HFFc6 (cell line): Measurements from ENCODE around the gene PACS2. TPM values are rescaled to one million over a fixed set of nuclear protein-coding genes. Genes with fewer than 3 reads are reported as not detected.

Experiments used
- DNase-seq: peaks from one replicate; pipeline ENCODE4 v3.0.0-alpha.2; 2018
- H3K27ac Mint-ChIP-seq: 2 replicates; pipeline ENCODE4 v1.8.0; 2020; ENCODE audit warnings: mild to moderate bottlenecking, mixed read lengths
- H3K27me3 Mint-ChIP-seq: 2 replicates; pipeline ENCODE4 v1.8.0; 2021; ENCODE audit warnings: mild to moderate bottlenecking, moderate library complexity, mixed read lengths; ENCODE audit not compliant: insufficient read depth
- H3K36me3 Mint-ChIP-seq: 2 replicates; pipeline ENCODE4 v1.8.0; 2021; ENCODE audit warnings: low read depth, mixed read lengths
- H3K4me1 Mint-ChIP-seq: 2 replicates; pipeline ENCODE4 v1.8.0; 2020; ENCODE audit warnings: low read depth, mixed read lengths
- H3K4me3 Mint-ChIP-seq: 2 replicates; pipeline ENCODE4 v1.8.0; 2020; ENCODE audit warnings: mild to moderate bottlenecking, moderate library complexity, mixed read lengths
- H3K9me3 Mint-ChIP-seq: 2 replicates; pipeline ENCODE4 v1.8.0; 2020; ENCODE audit warnings: mild to moderate bottlenecking, mixed read lengths
- CTCF ChIP-seq: fragments of 200-600 bp; sonication (generic); IDR thresholded peaks from 2 replicates; pipeline ENCODE4 v1.5.0; 2021; ENCODE audit warnings: antibody characterized with exemption, mild to moderate bottlenecking
- total RNA-seq, 6 experiments: library from RNA; stranded (reverse); fragmentation: NEBNext Ultra II Directional; extraction: Animal tissue kit (Norgen Biotek cat#: 25700); gene quantifications; 2 replicates in 1 of 6; 3 replicates in 5 of 6; pipeline ENCODE4 v1.2.3, GENCODE V29; 2021

PACS2 gene
- total RNA-seq, 6 experiments from 2014 or later, result 33.5 to 38.5 (median 35.2) TPM

- no peak overlapping the region for H3K27ac Mint-ChIP-seq
- peaks cover 6% of the 10 kb centered on the region; the same call in 1 of the 2 replicates for H3K36me3 Mint-ChIP-seq
- DNase-seq, result no peak
- no peak overlapping the region for H3K4me3 Mint-ChIP-seq
- no peaks in the 10 kb centered on the region for H3K9me3 Mint-ChIP-seq
- no peaks in the 10 kb centered on the region for H3K4me1 Mint-ChIP-seq
- peaks cover 4% of the 10 kb centered on the region for H3K27me3 Mint-ChIP-seq
- TF ChIP-seq CTCF, result no peak
Observed at GRCh38 chr14:105408592-105408991, 94.0 kb downstream of the PACS2 start.

- H3K36me3 Mint-ChIP-seq, result peaks cover 2% of the 10 kb centered on the region; the same call in 1 of the 2 replicates
- no peak for DNase-seq
- no peak overlapping the region for H3K4me3 Mint-ChIP-seq
- H3K4me1 Mint-ChIP-seq, result no peaks in the 10 kb centered on the region
- no peaks in the 10 kb centered on the region for H3K9me3 Mint-ChIP-seq
- no peak for TF ChIP-seq CTCF
- no peak overlapping the region for H3K27ac Mint-ChIP-seq
- peaks cover 7% of the 10 kb centered on the region for H3K27me3 Mint-ChIP-seq
Observed at GRCh38 chr14:105409364-105409763, 94.8 kb downstream of the PACS2 start.

- Mint-ChIP-seq H3K9me3 (no peaks in the 10 kb centered on the region), H3K27me3 (peaks cover 7% of the 10 kb centered on the region), H3K4me1 (no peaks in the 10 kb centered on the region), H3K27ac (no peak overlapping the region), H3K36me3 (no peaks in the 10 kb centered on the region; the same call in 1 of the 2 replicates), H3K4me3 (peak overlapping the region; percentile 63)
- no peak for DNase-seq
- no peak for TF ChIP-seq CTCF
Observed at GRCh38 chr14:105410642-105411016, 96.1 kb downstream of the PACS2 start.

- DNase-seq, result no peak
Observed at GRCh38 chr14:105411017-105411941, 96.7 kb downstream of the PACS2 start.

More at GRCh38 chr14:105411017-105411941, 96.7 kb downstream of the PACS2 start:
- Mint-ChIP-seq H3K4me1 (no peaks in the 10 kb centered on the region), H3K27ac (no peak overlapping the region), H3K36me3 (no peaks in the 10 kb centered on the region; the same call in 1 of the 2 replicates), H3K4me3 (peak overlapping the region; percentile 63), H3K9me3 (no peaks in the 10 kb centered on the region), H3K27me3 (peaks cover 7% of the 10 kb centered on the region)
- TF ChIP-seq CTCF, result no peak
